ENCODE data around the gene CX3CR1.

- TF ChIP-seq CTCF (IDR thresholded peaks at IDR 0.05) (no peak), POLR2A (IDR thresholded peaks at IDR 0.05) (no peak)
These were observed 38.3 kb downstream of the CX3CR1 start for GRCh38 chr3:39241561-39241960.
